ENCODE results near the gene B4GALNT4.

GRCh38 chr11:393219-394033, 24.1 kb downstream of the B4GALNT4 start:
- TF ChIP-seq EZH2 (optimal IDR thresholded peaks at IDR 0.05; ENCODE audit: low read depth, low read length), result no peak
- no peak for TF ChIP-seq CTCF (IDR thresholded peaks at IDR 0.05; ENCODE audit: low read length)
